ENCODE measurements around the gene SPEM3. TPM values are rescaled to one million over a fixed set of nuclear protein-coding genes. Genes with fewer than 3 reads are reported as not detected.

Gene SPEM3
- total and polyA plus RNA-seq, 2 of the 4 experiments (the other 2 are of a cell fraction), result not detected

- TF ChIP-seq CTCF (conservative IDR thresholded peaks at IDR 0.05; ENCODE audit: low read depth, low read length) (no peak), NFE2L2 (IDR thresholded peaks at IDR 0.05; ENCODE audit: low read depth, low read length) (no peak)
Observed at GRCh38 chr17:7426203-7426863, 2.3 kb upstream of the SPEM3 start (continued).

- Histone ChIP-seq H2BK5ac (ENCODE audit: low read depth, low read length, poor library complexity, severe bottlenecking) (no peak overlapping the region), H4K20me1 (ENCODE audit: insufficient read depth, low read length) (no peaks in the 10 kb centered on the region), H3K9me1 (ENCODE audit: insufficient read depth, low read length) (0 out of 2 replicates have a peak, but pooled peaks cover 3% of the 10 kb centered on the region), H2BK20ac (ENCODE audit: low read depth, low read length) (no peak overlapping the region), H3K56ac (ENCODE audit: extremely low read depth, insufficient read depth, low read length) (no peak overlapping the region), H2AK9ac (replicated peaks; ENCODE audit: low read depth, low read length, poor library complexity) (peak overlapping the region; percentile 72), H4K91ac (ENCODE audit: insufficient read depth, low read depth, low read length) (no peak overlapping the region), H2AK5ac (ENCODE audit: low read depth, low read length) (no peak overlapping the region), H3K4me3 (ENCODE audit: insufficient read depth, low read depth, low read length) (no peak overlapping the region), H3K9ac (ENCODE audit: low read depth, low read length) (no peak overlapping the region), H3K36me3 (ENCODE audit: control insufficient read depth, insufficient read depth, low read length) (no peaks in the 10 kb centered on the region), H3K23ac (ENCODE audit: low read depth, low read length) (no peak overlapping the region), H3K14ac (replicated peaks; ENCODE audit: low read depth, low read length) (no peak overlapping the region), H2AFZ (replicated peaks; ENCODE audit: low read length, poor library complexity) (no peak overlapping the region), H3K18ac (ENCODE audit: low read depth, low read length) (no peak overlapping the region), H2BK15ac (ENCODE audit: low read depth, low read length) (no peak overlapping the region), H3K9me3 (ENCODE audit: control insufficient read depth, insufficient read depth, low read length) (no peaks in the 10 kb centered on the region), H3K4me2 (ENCODE audit: low read depth, low read length) (no peak overlapping the region), H3K27ac (ENCODE audit: insufficient read depth, low read length) (no peak overlapping the region), H3K27me3 (ENCODE audit: control insufficient read depth, insufficient read depth, low read length) (peaks cover 2% of the 10 kb centered on the region; the same call in 1 of the 2 replicates), H3K4ac (ENCODE audit: low read depth, low read length) (no peak overlapping the region), H2BK120ac (ENCODE audit: low read depth, low read length) (no peak overlapping the region), H4K8ac (ENCODE audit: low read depth in 2 of 2, low read length in 2 of 2) (no peak overlapping the region), H3K4me1 (ENCODE audit: control insufficient read depth, insufficient read depth, low read length) (no peaks in the 10 kb centered on the region), H4K5ac (ENCODE audit: low read depth, low read length) (no peak overlapping the region), H3K79me1 (ENCODE audit: low read depth in 1 of 2, low read length in 2 of 2) (no peaks in the 10 kb centered on the region)
- CTCF ChIA-PET, result interaction anchor here (1.1 kb wide), 1 partner anchor 9 kb away, joined by 3 read pairs; no protein-coding TSS in a partner anchor
- dilution Hi-C loops (cut with HindIII; ENCODE audit: low sequenced_read_pairs, unreplicated experiment), result no loop called here
- no TSS peak for BruUV-seq (replicated peaks)
- intact Hi-C loops (cut with micrococcal nuclease), result no loop called here
- ATAC-seq (ENCODE audit: low read depth), result no peak
- POLR2A ChIA-PET (ENCODE audit: unreplicated experiment), result no interaction called here
- DNase-seq, result no peak
- in situ Hi-C loops (cut with MboI; ENCODE audit: low sequenced_read_pairs), result no loop called here
- TF ChIP-seq MXI1 (IDR thresholded peaks at IDR 0.05; ENCODE audit: borderline replicate concordance, low read depth, low read length) (no peak), RFX5 (IDR thresholded peaks at IDR 0.05; ENCODE audit: low read depth, low read length) (no peak)
- 93% methylated on average over 17 of the region's 29 CpGs; no CpG with 5 or more reads in 1 of the 2 experiments for WGBS, 2 experiments (ENCODE audit: extremely low coverage in 2 of 2, insufficient read length in 1 of 2)
Observed at GRCh38 chr17:7426896-7427489, 1.7 kb upstream of the SPEM3 start.
